CD4-positive, alpha-beta T cell treated with Interleukin-17A for 4 hours (primary cell): Measurements from ENCODE around the gene GMDS.

Source experiments
- DNase-seq: peaks from one replicate; pipeline ENCODE4 v3.0.0-alpha.2; 2020; ENCODE audit warnings: mixed read lengths

The GMDS gene

DNA sequence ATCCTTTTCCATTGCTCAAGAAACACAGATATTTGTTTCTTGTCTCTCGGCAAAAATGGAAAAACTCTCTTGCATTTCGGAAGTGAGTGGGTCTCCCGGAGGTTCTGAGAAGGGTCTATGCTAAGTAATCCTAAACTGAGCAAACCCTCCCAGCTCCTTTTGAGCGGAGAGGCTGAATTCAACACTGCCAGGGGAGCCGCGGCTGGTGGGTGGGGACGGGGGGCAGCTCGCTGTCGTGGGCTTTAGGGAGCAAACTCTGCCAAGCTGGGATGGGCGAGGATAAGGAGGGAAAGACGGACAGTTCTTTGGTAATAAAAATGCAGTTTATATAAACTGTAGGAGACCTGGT, 424.3 kb downstream of the GMDS start:
- DNase-seq: no peak

- DNase-seq: no peak
These were observed 424.7 kb downstream of the GMDS start for GRCh38 chr6:1820714-1821113.

- no peak for DNase-seq
These were observed 425.2 kb downstream of the GMDS start for GRCh38 chr6:1820165-1820564.

- no peak for DNase-seq
These were observed 426.4 kb downstream of the GMDS start for GRCh38 chr6:1819007-1819406.

DNA sequence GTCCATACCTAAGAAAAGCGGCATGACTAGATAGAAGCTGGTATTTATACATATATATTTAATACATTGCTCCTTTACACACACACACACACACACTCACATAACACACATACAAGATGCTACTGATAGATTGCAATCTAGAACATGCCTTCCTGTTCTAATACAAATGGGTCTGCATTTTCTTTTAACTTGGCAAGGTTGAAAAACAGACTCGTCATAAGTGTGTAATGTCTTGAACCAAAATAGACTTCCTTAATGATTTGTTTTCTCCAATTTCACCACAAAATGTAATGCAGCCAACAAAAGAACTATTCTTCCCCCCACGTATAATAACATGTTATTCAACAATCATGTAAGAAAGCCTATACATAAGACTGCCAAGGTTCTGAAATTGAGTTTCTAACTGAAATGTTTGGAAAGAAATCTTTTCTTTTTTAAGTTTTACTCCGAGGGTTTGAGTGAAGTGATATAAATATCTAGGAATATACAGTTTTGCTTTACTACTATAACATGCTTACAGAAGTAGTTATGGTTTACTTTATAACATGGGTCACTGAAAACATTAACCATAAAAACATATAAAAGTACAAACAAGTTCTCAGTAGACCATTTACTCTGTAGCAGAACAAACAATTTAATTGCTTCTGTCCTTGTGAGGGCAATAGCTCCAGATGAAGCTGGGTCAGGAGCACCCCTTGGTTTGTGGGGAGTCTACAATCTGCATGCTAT, 428.2 kb downstream of the GMDS start:
- DNase-seq: no peak

GRCh38 chr6:1815827-1816452, 429.5 kb downstream of the GMDS start:
- DNase-seq: no peak

DNA sequence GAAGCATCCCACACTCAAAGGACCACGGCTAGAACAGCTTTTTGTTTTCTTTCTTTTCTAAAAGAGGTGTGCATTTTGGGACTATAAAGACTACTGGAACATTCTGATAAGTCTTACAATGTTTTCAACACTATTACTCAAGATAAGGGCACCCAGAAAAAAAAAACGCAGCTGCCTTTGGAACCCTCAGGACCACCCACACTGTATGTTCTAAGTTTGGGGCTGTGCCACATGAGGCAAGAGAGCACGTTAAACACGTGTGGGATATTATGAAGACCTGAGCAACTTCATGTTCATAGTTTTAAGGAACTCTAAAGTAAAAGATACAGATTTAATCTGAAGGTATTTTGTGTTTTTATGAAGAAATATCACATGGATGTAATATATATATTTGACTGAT, 431.1 kb downstream of the GMDS start:
- no peak for DNase-seq

DNA sequence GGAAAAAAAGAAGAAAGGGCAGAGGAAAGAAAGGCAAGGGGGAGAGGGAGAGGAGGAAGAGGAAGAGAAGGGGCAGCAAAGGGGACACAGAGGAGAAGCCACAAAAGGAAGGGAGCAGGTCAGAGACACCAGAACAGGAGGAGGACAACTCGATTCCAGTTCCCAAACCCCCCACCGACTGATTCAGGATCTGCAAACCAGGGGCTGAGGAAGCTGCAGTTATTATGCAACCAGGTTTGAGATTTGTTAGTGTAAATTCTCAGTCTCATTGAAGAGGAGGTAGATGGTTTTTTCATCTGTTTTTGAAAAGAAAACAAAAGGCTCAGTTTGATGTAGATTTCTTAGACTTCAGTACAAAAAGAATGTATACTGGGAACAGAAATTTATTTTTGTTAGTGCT, 432.9 kb downstream of the GMDS start:
- DNase-seq: no peak

DNA sequence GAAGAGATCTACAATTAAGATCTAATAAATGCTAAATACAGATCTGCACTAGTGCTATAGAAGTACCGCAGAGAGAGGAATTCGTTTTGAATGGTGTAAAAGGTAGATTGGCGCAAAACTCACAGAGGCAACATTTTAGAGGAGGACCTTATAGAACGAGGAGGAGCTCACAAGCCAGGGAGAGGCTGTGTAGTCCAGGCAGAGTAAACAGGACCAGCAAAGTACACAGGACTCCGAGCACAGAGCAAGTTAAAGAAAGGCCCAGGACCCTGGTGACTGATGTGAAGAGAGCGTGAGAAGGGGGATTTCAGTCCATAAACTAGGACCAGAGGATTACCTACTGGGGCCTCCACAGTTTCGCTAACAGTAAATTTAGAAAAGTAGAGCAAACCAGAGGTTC, 433.4 kb downstream of the GMDS start:
- DNase-seq: no peak

DNA sequence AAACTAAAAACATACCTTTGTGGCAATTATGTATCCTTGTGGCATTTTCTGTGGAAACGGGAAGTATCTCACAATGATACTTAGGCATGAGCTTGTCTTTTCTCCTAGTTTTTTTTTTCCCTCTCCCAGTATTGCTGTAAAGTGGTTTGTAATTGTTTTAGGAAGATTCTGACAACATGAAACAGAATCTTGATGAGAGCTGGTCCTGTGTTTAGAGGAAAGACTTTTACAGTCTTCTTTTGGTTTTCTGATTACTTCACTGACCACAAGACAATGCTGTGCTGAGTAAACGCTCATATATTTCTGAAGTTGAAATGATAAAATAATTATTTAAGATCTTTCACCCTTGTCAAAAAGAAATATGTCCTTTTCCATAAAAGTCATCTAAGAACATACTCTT, 434.5 kb downstream of the GMDS start:
- no peak for DNase-seq

DNA sequence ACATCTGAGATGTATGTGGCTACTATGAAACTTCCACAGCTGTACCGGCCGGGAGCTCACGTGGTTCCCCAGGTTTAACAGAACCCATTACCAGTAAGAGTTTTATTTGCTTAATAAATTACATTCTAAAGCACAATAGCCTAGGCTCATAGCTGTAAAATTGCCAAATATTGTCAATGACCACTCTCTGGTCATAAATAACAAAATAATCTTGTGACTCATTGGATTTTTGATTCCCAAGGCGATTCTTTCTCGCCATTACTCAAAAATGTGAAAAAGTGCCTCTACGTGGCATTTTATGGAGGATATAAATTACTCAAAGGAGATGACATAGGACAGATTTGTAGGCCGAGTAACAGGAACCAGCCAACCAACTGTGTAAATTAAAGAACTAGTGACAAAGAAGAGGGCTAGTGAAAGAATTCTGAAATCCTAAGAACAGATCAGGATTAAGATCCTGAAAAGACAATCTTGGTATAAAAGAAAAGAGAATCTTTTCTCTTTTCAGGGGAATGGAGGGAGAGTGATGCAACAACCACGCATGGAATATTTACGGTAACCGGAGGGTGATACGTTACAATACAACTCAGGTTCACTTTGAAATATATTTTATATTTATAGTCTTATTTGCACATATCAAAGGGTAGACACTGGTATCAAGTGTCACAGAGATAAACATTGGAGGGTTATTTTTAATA, 436.0 kb downstream of the GMDS start:
- no peak for DNase-seq

DNA sequence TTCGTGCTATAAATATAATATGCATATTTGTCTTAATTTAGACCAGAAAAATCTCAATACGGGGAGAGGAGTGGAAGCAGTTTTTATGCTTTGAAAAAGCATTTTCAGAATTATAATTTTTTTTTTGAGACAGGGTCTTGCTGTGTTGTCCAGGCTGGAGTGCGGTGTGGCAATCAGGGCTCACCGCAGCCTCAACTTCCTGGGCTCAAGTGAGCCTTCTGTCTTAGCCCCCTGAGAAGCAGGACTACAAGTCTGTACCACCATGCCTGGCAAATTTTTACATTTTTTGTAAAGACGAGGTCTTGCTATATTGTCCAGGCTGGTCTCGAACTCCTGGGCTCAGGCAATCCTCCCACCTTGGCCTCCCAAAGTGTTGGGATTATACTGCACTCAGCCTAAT, 438.5 kb downstream of the GMDS start:
- DNase-seq: no peak

DNA sequence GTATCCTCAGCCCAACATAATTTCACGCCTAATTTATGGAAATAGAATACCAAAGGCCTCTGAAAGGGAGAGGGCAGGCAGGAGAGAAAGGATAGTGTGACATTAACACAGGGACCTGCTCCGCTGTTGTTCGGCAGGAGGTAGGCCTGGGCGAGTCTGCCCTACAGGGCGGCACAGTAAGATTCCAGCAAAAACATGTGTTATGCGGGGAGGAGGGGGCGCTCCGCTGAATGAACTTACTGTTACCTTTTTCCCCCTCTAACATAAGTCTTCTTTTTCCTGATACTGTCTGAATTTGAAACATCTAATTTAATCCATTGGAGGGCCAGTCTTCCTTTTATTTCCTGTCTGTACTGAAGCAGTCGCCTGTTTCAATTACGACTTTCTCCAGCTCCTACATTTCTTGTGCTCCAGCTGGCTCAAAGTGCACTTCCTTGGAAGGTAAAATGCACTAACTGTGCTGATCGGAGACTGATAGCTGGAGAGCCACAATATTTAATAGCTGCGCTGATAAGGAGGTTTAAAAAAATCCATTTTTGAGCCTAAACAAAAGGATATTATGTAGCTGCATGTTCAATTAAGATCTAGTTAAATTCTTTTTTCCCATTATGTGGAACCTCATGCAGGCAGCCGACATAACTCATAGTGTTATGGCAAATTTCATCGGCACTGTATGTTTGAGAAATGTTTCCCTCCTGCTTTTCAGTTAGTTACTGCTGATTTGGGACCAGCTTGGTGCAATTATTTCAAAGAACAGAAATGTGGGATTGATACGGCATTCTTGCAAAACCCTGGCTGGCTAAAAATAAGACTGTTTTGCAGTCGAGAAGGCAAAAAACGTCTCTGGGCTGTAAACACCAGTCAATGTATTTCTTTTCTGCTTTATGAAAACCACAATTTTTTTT, 442.7 kb downstream of the GMDS start:
- DNase-seq: no peak

DNA sequence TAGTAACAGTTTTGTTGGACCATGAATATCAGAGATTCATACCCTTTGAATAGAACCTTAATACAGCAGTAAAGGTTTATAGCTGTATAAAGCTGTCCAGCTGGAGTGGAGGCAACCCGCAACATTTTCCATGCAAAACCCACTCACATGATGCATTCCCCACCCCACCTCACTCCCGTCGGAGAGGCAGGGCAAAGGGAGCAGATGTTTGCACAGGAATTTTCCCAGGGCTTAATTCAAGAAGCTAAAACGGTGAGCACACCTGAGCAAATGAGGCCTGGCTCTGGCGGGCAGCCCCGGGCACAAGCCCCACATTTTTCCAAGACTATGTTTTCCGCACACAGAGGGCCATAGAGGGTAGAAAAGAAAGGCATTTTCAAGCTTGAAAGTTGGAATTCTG, 444.0 kb downstream of the GMDS start:
- no peak for DNase-seq

DNA sequence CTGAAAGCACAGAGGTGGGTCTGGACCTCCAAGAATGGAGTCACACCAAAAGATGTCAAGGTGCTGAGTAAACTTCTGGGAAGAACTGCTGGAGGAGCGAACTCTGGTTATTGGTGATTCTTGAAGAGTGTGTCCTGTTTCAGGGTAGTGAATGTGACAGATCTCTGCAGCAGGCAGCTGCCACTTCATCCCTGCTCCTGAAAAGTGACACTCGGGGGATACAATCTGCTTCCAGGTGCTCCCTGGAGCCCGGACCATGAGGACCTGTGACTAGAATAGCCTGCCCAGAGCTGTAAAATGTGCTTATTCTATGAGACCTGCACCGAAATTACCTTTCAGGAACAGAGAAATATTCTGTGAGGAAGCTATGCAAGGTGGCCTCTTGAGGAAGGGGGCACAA, 444.6 kb downstream of the GMDS start:
- DNase-seq: no peak

DNA sequence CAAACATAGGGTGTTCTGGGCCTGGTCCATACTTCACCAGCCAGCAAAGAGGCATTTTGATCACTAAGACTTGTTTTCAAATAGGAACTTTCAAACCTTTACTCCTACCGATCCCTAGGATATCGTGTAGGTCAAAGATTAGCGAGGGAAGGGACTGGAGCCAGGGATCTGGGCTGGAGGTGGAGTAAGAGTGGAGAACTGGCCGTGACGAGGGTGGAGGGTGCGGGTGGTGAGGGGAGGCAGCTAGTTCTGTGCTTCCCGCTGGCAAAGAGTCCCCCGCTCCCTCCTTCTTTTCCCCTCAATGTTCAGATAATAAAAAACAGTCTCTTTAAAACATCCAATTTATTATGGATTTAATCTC, 446.5 kb downstream of the GMDS start:
- DNase-seq: no peak

DNA sequence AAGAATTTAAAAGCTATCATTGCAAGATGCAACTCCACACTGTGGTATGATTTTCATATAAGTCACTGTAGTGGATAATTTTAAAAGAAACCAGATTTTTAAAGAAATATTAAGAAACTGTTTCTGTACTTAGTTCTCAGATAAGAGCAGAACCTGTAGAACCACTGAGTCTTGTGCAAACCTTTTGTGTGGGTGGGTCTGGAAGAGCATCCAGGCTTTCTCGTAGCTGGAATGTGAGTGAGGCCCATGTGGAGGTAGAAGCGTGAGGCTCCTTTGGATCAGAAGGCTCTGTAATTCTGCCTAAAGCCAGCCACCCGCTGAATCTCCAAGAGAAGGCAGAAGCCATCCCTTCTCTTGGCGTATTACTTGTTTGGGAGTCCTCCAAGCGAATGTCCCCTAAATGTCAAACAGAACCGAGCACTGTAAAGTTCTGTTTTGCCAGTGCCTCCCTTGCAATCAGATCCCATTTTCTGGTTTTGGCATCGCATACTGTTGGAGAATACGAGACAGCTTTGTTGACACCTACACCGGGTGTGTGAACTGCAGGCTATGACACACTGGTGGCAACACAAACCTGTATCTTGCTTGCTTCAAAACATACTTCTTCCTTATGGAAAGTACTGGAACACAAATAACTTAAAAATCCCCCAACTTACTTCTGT, 447.0 kb downstream of the GMDS start:
- DNase-seq: no peak

GRCh38 chr6:1797801-1798200, 447.6 kb downstream of the GMDS start:
- no peak for DNase-seq

DNA sequence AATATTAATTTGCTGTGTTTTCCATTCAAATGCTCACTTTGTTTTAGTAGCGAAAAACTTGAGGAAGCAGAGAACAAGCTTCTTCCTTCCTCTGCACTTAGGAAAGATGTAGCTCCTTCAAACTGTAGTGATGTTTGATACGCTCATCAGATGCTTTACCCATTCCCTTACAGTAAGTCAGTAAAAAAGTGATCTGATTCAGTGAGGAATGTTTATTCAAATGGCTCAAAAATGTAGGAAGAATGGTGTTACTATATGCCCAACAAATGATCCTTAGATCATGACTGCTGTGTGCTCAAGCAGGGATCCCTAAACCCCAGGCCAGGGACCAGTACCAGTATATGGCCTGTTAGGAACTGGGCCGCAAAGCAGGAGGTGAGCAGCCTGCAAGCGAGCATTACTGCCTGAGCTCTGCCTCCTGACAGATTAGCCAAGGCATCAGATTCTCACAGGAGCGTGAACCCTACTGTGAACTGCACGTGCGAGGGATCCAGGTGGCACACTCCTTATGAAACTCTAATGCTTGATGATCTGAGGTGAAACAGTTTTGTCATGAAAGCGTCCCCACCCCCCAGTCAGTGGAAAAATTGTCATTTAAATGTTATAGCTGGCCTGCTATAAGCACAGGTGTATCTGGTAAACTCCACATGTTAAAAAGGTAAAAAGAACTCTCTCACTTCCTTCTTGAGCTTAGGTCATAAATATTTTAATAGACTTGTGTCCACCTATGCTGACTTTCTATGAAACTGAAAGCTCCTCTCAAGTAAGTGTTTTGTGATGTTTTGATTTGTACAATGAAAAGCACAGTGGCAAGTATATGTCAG, 448.5 kb downstream of the GMDS start:
- no peak for DNase-seq

- DNase-seq: no peak
These were observed 449.5 kb downstream of the GMDS start for GRCh38 chr6:1795910-1796309.

- DNase-seq: no peak
These were observed 452.4 kb downstream of the GMDS start for GRCh38 chr6:1792989-1793388.

DNA sequence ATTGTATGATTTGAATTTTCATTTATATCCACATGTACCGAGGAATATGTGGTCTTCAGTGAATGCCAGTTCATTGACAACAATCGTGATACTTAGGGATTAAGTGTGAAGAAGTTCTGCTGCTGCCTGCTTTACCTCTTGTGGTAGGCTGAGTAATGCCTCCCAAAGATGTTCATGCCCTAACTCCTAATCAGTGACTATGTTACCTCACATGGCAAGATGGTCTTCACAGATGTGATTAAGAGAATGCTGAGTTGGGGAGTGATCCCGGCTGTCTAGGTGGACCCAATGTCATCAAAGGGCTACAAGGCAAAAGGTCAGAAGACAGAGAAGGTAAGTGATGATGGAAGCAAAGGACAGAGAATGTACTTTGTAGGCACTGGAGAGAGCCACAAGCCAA, 454.7 kb downstream of the GMDS start:
- no peak for DNase-seq
